ENCODE results near the gene NRG3. TPM values are rescaled to one million over a fixed set of nuclear protein-coding genes. Genes with fewer than 3 reads are reported as not detected.

Gene NRG3
- total and polyA plus RNA-seq, 2 of the 4 experiments (the other 2 are of a cell fraction) = not detected

DNA sequence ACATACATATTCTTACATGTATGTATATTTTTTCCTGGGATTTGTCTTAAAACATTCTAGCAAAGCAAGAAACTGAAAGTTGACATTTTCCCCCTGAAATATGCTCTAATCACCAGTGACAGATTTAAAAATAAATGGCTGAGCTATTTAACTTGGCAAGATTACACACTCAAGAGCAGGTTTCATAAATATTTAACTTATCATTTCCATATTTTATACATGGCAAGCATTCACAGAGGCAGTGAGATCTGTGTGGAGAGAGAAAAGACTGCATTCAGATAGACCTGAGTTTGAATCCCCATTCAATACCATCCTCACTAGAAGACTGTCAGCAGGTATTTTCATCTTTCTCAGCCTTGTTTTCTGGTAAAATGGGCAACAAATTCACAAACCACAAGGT, 1043.0 kb downstream of the NRG3 start:
- H3K4me2 ChIP-seq (ENCODE audit: low read depth, low read length) = no peak overlapping the region
- H4K5ac ChIP-seq (ENCODE audit: low read depth, low read length) = no peak overlapping the region
- intact Hi-C loops (cut with micrococcal nuclease) = no loop called here
- no peak for TF ChIP-seq CHD1 (IDR thresholded peaks at IDR 0.05; ENCODE audit: low read depth, low read length)
- TF ChIP-seq, protein P1, sequence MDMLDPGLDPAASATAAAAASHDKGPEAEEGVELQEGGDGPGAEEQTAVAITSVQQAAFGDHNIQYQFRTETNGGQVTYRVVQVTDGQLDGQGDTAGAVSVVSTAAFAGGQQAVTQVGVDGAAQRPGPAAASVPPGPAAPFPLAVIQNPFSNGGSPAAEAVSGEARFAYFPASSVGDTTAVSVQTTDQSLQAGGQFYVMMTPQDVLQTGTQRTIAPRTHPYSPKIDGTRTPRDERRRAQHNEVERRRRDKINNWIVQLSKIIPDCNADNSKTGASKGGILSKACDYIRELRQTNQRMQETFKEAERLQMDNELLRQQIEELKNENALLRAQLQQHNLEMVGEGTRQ (IDR thresholded peaks at IDR 0.05; ENCODE audit: low read depth, low read length) = no peak
- TF ChIP-seq MAFK (IDR thresholded peaks at IDR 0.05; ENCODE audit: low read depth, low read length) = no peak
- TF ChIP-seq MXI1 (IDR thresholded peaks at IDR 0.05; ENCODE audit: borderline replicate concordance, low read depth, low read length) = no peak
- TF ChIP-seq CTCF (conservative IDR thresholded peaks at IDR 0.05; ENCODE audit: low read depth, low read length) = no peak
- no peak for TF ChIP-seq FOS (IDR thresholded peaks at IDR 0.05; ENCODE audit: low read depth, low read length)
- TF ChIP-seq MAZ (IDR thresholded peaks at IDR 0.05; ENCODE audit: borderline replicate concordance, low read depth, low read length) = no peak
- no peaks in the 10 kb centered on the region for H3K4me1 ChIP-seq (ENCODE audit: control insufficient read depth, insufficient read depth, low read length)
- in situ Hi-C loops (cut with MboI; ENCODE audit: low sequenced_read_pairs) = no loop called here
- H3K4me3 ChIP-seq (ENCODE audit: insufficient read depth, low read depth, low read length) = no peak overlapping the region
- ChIA-PET CTCF (no interaction called here), POLR2A (ENCODE audit: unreplicated experiment) (no interaction called here)
- no TSS peak for BruUV-seq (replicated peaks)
- no peaks in the 10 kb centered on the region for H3K27me3 ChIP-seq (ENCODE audit: control insufficient read depth, insufficient read depth, low read length)
- ATAC-seq (ENCODE audit: low read depth) (no peak), DNase-seq (no peak)
- no peak overlapping the region for H3K18ac ChIP-seq (ENCODE audit: low read depth, low read length)
- no peak overlapping the region for H3K4ac ChIP-seq (ENCODE audit: low read depth, low read length)
- dilution Hi-C loops (cut with HindIII; ENCODE audit: low sequenced_read_pairs, unreplicated experiment) = no loop called here
- H4K8ac ChIP-seq (ENCODE audit: low read depth in 2 of 2, low read length in 2 of 2) = no peak overlapping the region
- no peak overlapping the region for H2AK9ac ChIP-seq (replicated peaks; ENCODE audit: low read depth, low read length, poor library complexity)
- no peaks in the 10 kb centered on the region for H3K9me3 ChIP-seq (ENCODE audit: control insufficient read depth, insufficient read depth, low read length)
- H3K9ac ChIP-seq (ENCODE audit: low read depth, low read length) = no peak overlapping the region
- H2BK120ac ChIP-seq (ENCODE audit: low read depth, low read length) = no peak overlapping the region
- H3K79me1 ChIP-seq (ENCODE audit: low read depth in 1 of 2, low read length in 2 of 2) = no peaks in the 10 kb centered on the region
- no peak overlapping the region for H4K91ac ChIP-seq (ENCODE audit: insufficient read depth, low read depth, low read length)
- H2BK20ac ChIP-seq (ENCODE audit: low read depth, low read length) = no peak overlapping the region
- no peak overlapping the region for H2BK5ac ChIP-seq (ENCODE audit: low read depth, low read length, poor library complexity, severe bottlenecking)
- no peaks in the 10 kb centered on the region for H4K20me1 ChIP-seq (ENCODE audit: insufficient read depth, low read length)
- no peak overlapping the region for H3K23ac ChIP-seq (ENCODE audit: low read depth, low read length)
- H2AFZ ChIP-seq (replicated peaks; ENCODE audit: low read length, poor library complexity) = no peak overlapping the region
- H3K27ac ChIP-seq (ENCODE audit: insufficient read depth, low read length) = no peak overlapping the region
- no peaks in the 10 kb centered on the region for H3K9me1 ChIP-seq (ENCODE audit: insufficient read depth, low read length)
- no peaks in the 10 kb centered on the region for H3K36me3 ChIP-seq (ENCODE audit: control insufficient read depth, insufficient read depth, low read length)
- H2BK15ac ChIP-seq (ENCODE audit: low read depth, low read length) = no peak overlapping the region
- H3K14ac ChIP-seq (replicated peaks; ENCODE audit: low read depth, low read length) = no peak overlapping the region
- H2AK5ac ChIP-seq (ENCODE audit: low read depth, low read length) = no peak overlapping the region
- H3K56ac ChIP-seq (ENCODE audit: extremely low read depth, insufficient read depth, low read length) = no peak overlapping the region

Measured in IMR-90 (cell line).